HCT116 (cell line): ENCODE results near the gene SLC25A51.

Experiments
- CTCF ChIP-seq, 3 experiments: fragments of 200-600 bp in 1 of 3; sonication (generic) in 1 of 3; IDR thresholded peaks in 2 of 3; conservative IDR thresholded peaks in 1 of 3; 2 replicates each; pipeline ENCODE4 v1.5.1; 2012 to 2017; ENCODE audit warnings: low read depth in 2 of 3, low read length in 2 of 3, antibody characterized with exemption in 1 of 3, borderline replicate concordance in 1 of 3, control low read depth in 1 of 3, mild to moderate bottlenecking in 1 of 3, mixed read lengths in 1 of 3, mixed run types in 1 of 3, moderate library complexity in 1 of 3; ENCODE audit not compliant: insufficient read depth in 1 of 3
- ELF1 ChIP-seq: IDR thresholded peaks from 2 replicates; pipeline ENCODE4 v1.6.1; 2012; ENCODE audit warnings: low read depth, borderline replicate concordance
- EZH2 ChIP-seq: fragments of 200-600 bp; sonication (generic); IDR thresholded peaks from 2 replicates; pipeline ENCODE4 v1.6.1; 2017; ENCODE audit warnings: antibody characterized with exemption, mixed run types
- POLR2A ChIP-seq: IDR thresholded peaks from 2 replicates; pipeline ENCODE4 v1.7.0; 2011; ENCODE audit warnings: borderline replicate concordance; ENCODE audit not compliant: insufficient read depth, insufficient read length; ENCODE audit errors: extremely low read depth
- POLR2AphosphoS5 ChIP-seq: IDR thresholded peaks from 2 replicates; pipeline ENCODE4 v1.6.1; 2011; ENCODE audit warnings: mild to moderate bottlenecking, low read depth, low read length, moderate library complexity
- REST ChIP-seq: IDR thresholded peaks from 2 replicates; pipeline ENCODE4 v1.6.1; 2012; ENCODE audit warnings: low read depth
- SP1 ChIP-seq: IDR thresholded peaks from 2 replicates; pipeline ENCODE4 v1.6.1; 2012; ENCODE audit warnings: low read depth
- SRF ChIP-seq: IDR thresholded peaks from 2 replicates; pipeline ENCODE4 v1.6.1; 2012; ENCODE audit warnings: low read depth
- ZNF274 ChIP-seq: fragments of 200-500 bp; sonication (Bioruptor generic); IDR thresholded peaks from 2 replicates; pipeline ENCODE4 v1.6.1; 2014; ENCODE audit warnings: mild to moderate bottlenecking, low read depth, low read length, inconsistent platforms

DNA sequence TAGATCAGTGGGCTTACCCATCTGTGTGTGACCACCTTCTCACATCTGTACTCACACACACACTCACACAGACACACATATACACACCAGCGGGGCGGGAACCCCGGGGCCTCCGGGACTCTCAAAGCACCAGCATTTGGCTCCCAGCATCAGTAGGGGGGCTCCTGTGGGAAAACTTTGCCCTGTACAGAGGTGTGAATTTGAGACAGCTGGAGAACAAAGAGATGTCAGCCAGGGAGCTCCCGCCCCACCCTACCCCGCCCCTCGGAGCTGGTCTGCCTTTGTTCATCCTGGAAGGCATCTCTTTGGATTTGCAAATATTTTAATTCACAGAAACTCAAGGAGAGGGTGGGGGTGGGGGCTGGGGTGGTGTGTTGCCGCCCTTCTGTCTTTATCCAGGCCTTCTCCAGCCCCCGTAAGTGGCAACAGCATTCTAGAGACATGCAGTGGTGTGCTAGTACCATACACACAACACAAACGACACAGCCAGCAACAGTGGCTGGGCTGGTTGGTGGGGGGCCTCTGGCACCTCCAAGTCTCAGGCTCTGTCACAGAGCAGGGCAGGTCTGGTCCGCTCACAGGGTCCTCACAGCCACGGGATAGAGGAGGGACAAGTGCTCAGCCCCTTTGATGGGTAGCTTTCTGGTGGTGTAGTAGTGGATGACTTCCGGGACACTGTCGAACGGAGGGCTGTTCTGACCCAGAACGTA, 15.5 kb upstream of the SLC25A51 start:
- TF ChIP-seq CTCF (IDR thresholded peaks at IDR 0.05 in 2 of 3, conservative IDR thresholded peaks at IDR 0.05 in 1 of 3; ENCODE audit: borderline replicate concordance in 1 of 3, insufficient read depth in 1 of 3, low read depth in 2 of 3, low read length in 2 of 3), result no peak
- TF ChIP-seq POLR2A, result no peak
- no peak for TF ChIP-seq REST
- TF ChIP-seq SRF, result no peak
- no peak for TF ChIP-seq ZNF274
- TF ChIP-seq EZH2, result no peak
- TF ChIP-seq POLR2AphosphoS5, result no peak
- no peak for TF ChIP-seq SP1
- no peak for TF ChIP-seq ELF1
